KOPT-K1 (cell line): ENCODE measurements around the gene RPTOR.

Experiments used
- H3K27ac ChIP-seq: fragments of 200-600 bp; sonication (generic); 2 replicates; pipeline ENCODE4 v1.5.1; 2016; ENCODE audit warnings: antibody characterized with exemption, mild to moderate bottlenecking, low read depth, low read length; ENCODE audit not compliant: poor library complexity, severe bottlenecking
- H3K36me3 ChIP-seq: fragments of 200-600 bp; sonication (generic); 2 replicates; pipeline ENCODE4 v1.5.1; 2017; ENCODE audit warnings: antibody characterized with exemption, mild to moderate bottlenecking, low read length, moderate library complexity; ENCODE audit not compliant: insufficient read depth
- H3K9me3 ChIP-seq: fragments of 200-600 bp; sonication (generic); 2 replicates; pipeline ENCODE4 v1.5.1; 2017; ENCODE audit warnings: antibody characterized with exemption, low read length, mild to moderate bottlenecking; ENCODE audit not compliant: insufficient read depth, poor library complexity, severe bottlenecking

Gene RPTOR

GRCh38 chr17:80603396-80603795 is 58.8 kb downstream of the RPTOR start:
- Histone ChIP-seq H3K27ac (peak overlapping the region; percentile 2), H3K36me3 (no peaks in the 10 kb centered on the region), H3K9me3 (no peaks in the 10 kb centered on the region)

GRCh38 chr17:80604009-80604669 is 59.5 kb downstream of the RPTOR start:
- no peaks in the 10 kb centered on the region for H3K9me3 ChIP-seq
- H3K36me3 ChIP-seq, result no peaks in the 10 kb centered on the region
- no peak overlapping the region for H3K27ac ChIP-seq

- no peaks in the 10 kb centered on the region for H3K9me3 ChIP-seq
- H3K36me3 ChIP-seq, result no peaks in the 10 kb centered on the region
- H3K27ac ChIP-seq, result no peak overlapping the region
Observed at GRCh38 chr17:80604670-80605010, 60.0 kb downstream of the RPTOR start.

GRCh38 chr17:80605326-80606066 is 60.9 kb downstream of the RPTOR start:
- Histone ChIP-seq H3K27ac (no peak overlapping the region), H3K9me3 (no peaks in the 10 kb centered on the region)

GRCh38 chr17:80608326-80608725 is 63.7 kb downstream of the RPTOR start:
- no peaks in the 10 kb centered on the region for H3K36me3 ChIP-seq
- H3K27ac ChIP-seq, result no peak overlapping the region
- H3K9me3 ChIP-seq, result no peaks in the 10 kb centered on the region

More at GRCh38 chr17:80605326-80606066, 60.9 kb downstream of the RPTOR start:
- H3K36me3 ChIP-seq, result no peaks in the 10 kb centered on the region

GRCh38 chr17:80609757-80610156 is 65.1 kb downstream of the RPTOR start:
- Histone ChIP-seq H3K9me3 (no peaks in the 10 kb centered on the region), H3K36me3 (no peaks in the 10 kb centered on the region), H3K27ac (peak overlapping the region; percentile 26)

GRCh38 chr17:80611816-80612215 is 67.2 kb downstream of the RPTOR start:
- Histone ChIP-seq H3K36me3 (no peaks in the 10 kb centered on the region), H3K27ac (peak overlapping the region; percentile 4)

GRCh38 chr17:80612997-80613731 is 68.5 kb downstream of the RPTOR start:
- H3K27ac ChIP-seq, result peak overlapping the region; percentile 58
- H3K36me3 ChIP-seq, result no peaks in the 10 kb centered on the region

More at GRCh38 chr17:80611816-80612215, 67.2 kb downstream of the RPTOR start:
- no peaks in the 10 kb centered on the region for H3K9me3 ChIP-seq

GRCh38 chr17:80613732-80614071 is 69.1 kb downstream of the RPTOR start:
- no peaks in the 10 kb centered on the region for H3K9me3 ChIP-seq
- H3K27ac ChIP-seq, result peak overlapping the region; percentile 58
- H3K36me3 ChIP-seq, result no peaks in the 10 kb centered on the region

More at GRCh38 chr17:80612997-80613731, 68.5 kb downstream of the RPTOR start:
- H3K9me3 ChIP-seq, result no peaks in the 10 kb centered on the region

GRCh38 chr17:80614332-80615047 is 69.9 kb downstream of the RPTOR start:
- Histone ChIP-seq H3K27ac (peak overlapping the region; percentile 58), H3K36me3 (no peaks in the 10 kb centered on the region), H3K9me3 (no peaks in the 10 kb centered on the region)

- Histone ChIP-seq H3K36me3 (no peaks in the 10 kb centered on the region), H3K27ac (peak overlapping the region; percentile 58), H3K9me3 (no peaks in the 10 kb centered on the region)
Observed at GRCh38 chr17:80615376-80615775, 70.7 kb downstream of the RPTOR start.

GRCh38 chr17:80616705-80617104 is 72.1 kb downstream of the RPTOR start:
- no peaks in the 10 kb centered on the region for H3K36me3 ChIP-seq
- no peaks in the 10 kb centered on the region for H3K9me3 ChIP-seq
- no peak overlapping the region for H3K27ac ChIP-seq

GRCh38 chr17:80618304-80618703 is 73.7 kb downstream of the RPTOR start:
- no peaks in the 10 kb centered on the region for H3K9me3 ChIP-seq
- no peaks in the 10 kb centered on the region for H3K36me3 ChIP-seq
- peak overlapping the region; percentile 90 for H3K27ac ChIP-seq

- peak overlapping the region; percentile 90 for H3K27ac ChIP-seq
- no peaks in the 10 kb centered on the region for H3K36me3 ChIP-seq
- no peaks in the 10 kb centered on the region for H3K9me3 ChIP-seq
Observed at GRCh38 chr17:80619535-80620235, 75.0 kb downstream of the RPTOR start.
